Gastrocnemius medialis (tissue), 4 donors: Measurements from ENCODE around the gene VSIR.

Experiments used
- CTCF ChIP-seq, 5 experiments: fragments of 450-650 bp in 3 of 5; fragments of 200-600 bp in 2 of 5; sonication (generic) in 2 of 5; IDR thresholded peaks in 4 of 5; conservative IDR thresholded peaks in 1 of 5; 1 replicate in 4 of 5; 2 replicates in 1 of 5; pipeline ENCODE4 v1.5.1; 2016 to 2019; ENCODE audit warnings: antibody characterized with exemption in 5 of 5, mild to moderate bottlenecking in 3 of 5, moderate library complexity in 3 of 5
- POLR2A ChIP-seq, 2 donors: fragments of 450-650 bp; IDR thresholded peaks; one replicate each; pipeline ENCODE4 v1.6.1; 2017; ENCODE audit warnings: antibody characterized with exemption in 2 of 2, mild to moderate bottlenecking in 2 of 2, moderate library complexity in 2 of 2

GRCh38 chr10:71776481-71776925 lies 3.2 kb upstream of the VSIR start:
- TF ChIP-seq CTCF (IDR thresholded peaks at IDR 0.05 in 4 of 5, conservative IDR thresholded peaks at IDR 0.05 in 1 of 5) (no peak), POLR2A (IDR thresholded peaks at IDR 0.05) (no peak)
